Endodermal cell (in vitro differentiated cells): ENCODE measurements around the gene ITGB1BP1. TPM values are rescaled to one million over a fixed set of nuclear protein-coding genes. Genes with fewer than 3 reads are reported as not detected.

Experiments used
- DNase-seq: peaks from one replicate; pipeline ENCODE4 v3.0.0-alpha.2; 2017
- H3K27ac ChIP-seq: 2 replicates; pipeline ENCODE4 v1.5.1; 2013; ENCODE audit warnings: mild to moderate bottlenecking, low read depth, low read length, moderate library complexity
- H3K27me3 ChIP-seq: 2 replicates; pipeline ENCODE4 v1.6.1; 2013; ENCODE audit warnings: mild to moderate bottlenecking, low read length, moderate library complexity; ENCODE audit not compliant: insufficient read depth, control insufficient read depth, poor library complexity, severe bottlenecking
- H3K36me3 ChIP-seq: 2 replicates; pipeline ENCODE4 v1.7.0; 2013; ENCODE audit warnings: mild to moderate bottlenecking, low read length, moderate library complexity; ENCODE audit not compliant: control insufficient read depth, insufficient read depth
- H3K4me1 ChIP-seq: one replicate; pipeline ENCODE4 v1.7.0; 2013; ENCODE audit warnings: low read length; ENCODE audit not compliant: control insufficient read depth, insufficient read depth
- H3K4me3 ChIP-seq: 2 replicates; pipeline ENCODE4 v1.5.1; 2013; ENCODE audit warnings: mild to moderate bottlenecking, low read length, moderate library complexity
- H3K9ac ChIP-seq: 2 replicates; pipeline ENCODE4 v1.6.1; 2013; ENCODE audit warnings: mild to moderate bottlenecking, low read length, moderate library complexity; ENCODE audit not compliant: poor library complexity, severe bottlenecking; ENCODE audit errors: extremely low read depth
- H3K9me3 ChIP-seq: 2 replicates; pipeline ENCODE4 v1.6.1; 2013; ENCODE audit warnings: mild to moderate bottlenecking, low read length, moderate library complexity; ENCODE audit not compliant: control insufficient read depth
- H3K27ac Mint-ChIP-seq: 2 replicates; pipeline ENCODE4 v1.8.0; 2020; ENCODE audit warnings: mixed read lengths
- H3K27me3 Mint-ChIP-seq: 2 replicates; pipeline ENCODE4 v1.8.0; 2021; ENCODE audit warnings: mild to moderate bottlenecking, mixed read lengths; ENCODE audit not compliant: insufficient read depth
- H3K36me3 Mint-ChIP-seq: 2 replicates; pipeline ENCODE4 v1.8.0; 2020; ENCODE audit warnings: low read depth, mixed read lengths
- H3K4me1 Mint-ChIP-seq: 2 replicates; pipeline ENCODE4 v1.8.0; 2020; ENCODE audit warnings: mixed read lengths
- H3K4me3 Mint-ChIP-seq: 2 replicates; pipeline ENCODE4 v1.8.0; 2020; ENCODE audit warnings: mild to moderate bottlenecking, moderate library complexity, mixed read lengths
- H3K9me3 Mint-ChIP-seq: 2 replicates; pipeline ENCODE4 v1.8.0; 2020; ENCODE audit warnings: mild to moderate bottlenecking, mixed read lengths
- WGBS, 2 experiments: methylation state at CpG; one replicate each; pipeline versions ENCODE4 v1.1.5 to v1.1.7; 2013; ENCODE audit warnings: missing lambda C conversion rate in 2 of 2, mixed read lengths in 1 of 2; ENCODE audit not compliant: insufficient coverage in 1 of 2, insufficient read length in 1 of 2; 5-methylcytosine and 5-hydroxymethylcytosine counted together
- total RNA-seq, 2 donors: library from RNA; stranded (reverse); fragmentation: NEBNext Ultra II Directional in 1 of 2; extraction: Animal tissue kit (Norgen Biotek cat#: 25700) in 1 of 2; gene quantifications; 2 replicates in 1 of 2; 3 replicates in 1 of 2; pipeline ENCODE4 v1.2.1, GENCODE V29; 2021
- TF ChIP-seq, protein P1 (sequence below): fragments of 200-600 bp; sonication (generic); conservative IDR thresholded peaks from 2 replicates; pipeline ENCODE4 v1.5.0; 2021; ENCODE audit warnings: antibody characterized with exemption, mild to moderate bottlenecking

The ITGB1BP1 gene
- total RNA-seq, 2 donors from 2014 or later, result 34.9 to 58.9 TPM

DNA sequence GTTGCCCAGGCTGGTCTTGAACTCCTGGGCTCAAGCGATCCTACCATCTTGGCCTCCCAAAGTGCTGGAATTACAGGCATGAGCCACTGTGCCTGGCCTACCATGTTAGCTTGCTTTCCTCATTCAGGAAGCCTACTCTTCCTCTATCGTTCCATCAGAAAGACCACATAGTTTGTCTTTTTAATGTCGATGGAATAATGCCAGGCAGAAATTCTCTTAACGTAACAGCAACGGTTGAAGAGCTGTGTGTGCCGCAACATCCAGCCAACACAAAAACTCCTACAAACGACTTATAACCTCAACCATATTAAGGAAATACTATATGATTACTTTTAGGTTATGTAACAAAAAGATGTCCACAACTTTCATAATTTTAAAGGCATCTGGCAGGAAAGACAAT, 10.5 kb downstream of the ITGB1BP1 start:
- WGBS, 2 experiments, result 94 to 95% methylated on average over 2 to 7 of the region's 7 CpGs
- TF ChIP-seq, protein P1, sequence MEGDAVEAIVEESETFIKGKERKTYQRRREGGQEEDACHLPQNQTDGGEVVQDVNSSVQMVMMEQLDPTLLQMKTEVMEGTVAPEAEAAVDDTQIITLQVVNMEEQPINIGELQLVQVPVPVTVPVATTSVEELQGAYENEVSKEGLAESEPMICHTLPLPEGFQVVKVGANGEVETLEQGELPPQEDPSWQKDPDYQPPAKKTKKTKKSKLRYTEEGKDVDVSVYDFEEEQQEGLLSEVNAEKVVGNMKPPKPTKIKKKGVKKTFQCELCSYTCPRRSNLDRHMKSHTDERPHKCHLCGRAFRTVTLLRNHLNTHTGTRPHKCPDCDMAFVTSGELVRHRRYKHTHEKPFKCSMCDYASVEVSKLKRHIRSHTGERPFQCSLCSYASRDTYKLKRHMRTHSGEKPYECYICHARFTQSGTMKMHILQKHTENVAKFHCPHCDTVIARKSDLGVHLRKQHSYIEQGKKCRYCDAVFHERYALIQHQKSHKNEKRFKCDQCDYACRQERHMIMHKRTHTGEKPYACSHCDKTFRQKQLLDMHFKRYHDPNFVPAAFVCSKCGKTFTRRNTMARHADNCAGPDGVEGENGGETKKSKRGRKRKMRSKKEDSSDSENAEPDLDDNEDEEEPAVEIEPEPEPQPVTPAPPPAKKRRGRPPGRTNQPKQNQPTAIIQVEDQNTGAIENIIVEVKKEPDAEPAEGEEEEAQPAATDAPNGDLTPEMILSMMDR, result no peak
- no peaks in the 10 kb centered on the region for H3K4me1 ChIP-seq
- Mint-ChIP-seq H3K4me3 (no peak overlapping the region), H3K27me3 (no peaks in the 10 kb centered on the region), H3K9me3 (no peaks in the 10 kb centered on the region), H3K4me1 (no peaks in the 10 kb centered on the region), H3K27ac (no peak overlapping the region), H3K36me3 (peaks cover 13% of the 10 kb centered on the region)
- no peak overlapping the region for H3K4me3 ChIP-seq
- no peaks in the 10 kb centered on the region for H3K9me3 ChIP-seq
- H3K27me3 ChIP-seq, result no peaks in the 10 kb centered on the region
- no peak overlapping the region for H3K9ac ChIP-seq
- peaks cover 2% of the 10 kb centered on the region for H3K36me3 ChIP-seq
- DNase-seq, result no peak
- no peak overlapping the region for H3K27ac ChIP-seq

DNA sequence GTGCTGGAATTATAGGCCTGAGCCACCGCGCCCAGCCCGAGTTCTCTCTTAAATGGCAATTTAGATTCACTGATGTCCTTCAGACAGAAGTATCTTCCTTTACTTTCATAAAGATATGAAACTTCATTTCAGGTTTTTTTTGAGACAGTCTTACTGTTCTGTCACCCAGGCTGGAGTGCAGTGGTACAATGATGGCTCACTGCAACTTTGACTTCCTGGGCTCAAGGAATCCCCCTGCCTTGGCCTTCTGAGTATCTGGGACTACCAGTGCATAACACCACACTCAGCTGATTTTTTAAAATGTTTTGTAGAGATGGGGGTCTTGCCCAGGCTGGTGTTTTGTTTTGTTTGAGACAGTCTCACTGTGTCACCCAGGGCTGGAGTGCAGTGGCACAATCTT, 13.2 kb downstream of the ITGB1BP1 start:
- Histone ChIP-seq H3K4me1 (no peaks in the 10 kb centered on the region), H3K27ac (no peak overlapping the region), H3K36me3 (peaks cover 4% of the 10 kb centered on the region), H3K9me3 (no peaks in the 10 kb centered on the region), H3K9ac (no peak overlapping the region), H3K4me3 (no peak overlapping the region), H3K27me3 (no peaks in the 10 kb centered on the region)
- 94 to 96% methylated on average over 3 of the region's 3 CpGs for WGBS, 2 experiments
- H3K27me3 Mint-ChIP-seq, result no peaks in the 10 kb centered on the region
- TF ChIP-seq, protein P1, result no peak
- H3K27ac Mint-ChIP-seq, result no peak overlapping the region
- H3K4me3 Mint-ChIP-seq, result no peak overlapping the region
- H3K9me3 Mint-ChIP-seq, result no peaks in the 10 kb centered on the region
- DNase-seq, result no peak
- peaks cover 13% of the 10 kb centered on the region for H3K36me3 Mint-ChIP-seq
- H3K4me1 Mint-ChIP-seq, result peaks cover 6% of the 10 kb centered on the region

DNA sequence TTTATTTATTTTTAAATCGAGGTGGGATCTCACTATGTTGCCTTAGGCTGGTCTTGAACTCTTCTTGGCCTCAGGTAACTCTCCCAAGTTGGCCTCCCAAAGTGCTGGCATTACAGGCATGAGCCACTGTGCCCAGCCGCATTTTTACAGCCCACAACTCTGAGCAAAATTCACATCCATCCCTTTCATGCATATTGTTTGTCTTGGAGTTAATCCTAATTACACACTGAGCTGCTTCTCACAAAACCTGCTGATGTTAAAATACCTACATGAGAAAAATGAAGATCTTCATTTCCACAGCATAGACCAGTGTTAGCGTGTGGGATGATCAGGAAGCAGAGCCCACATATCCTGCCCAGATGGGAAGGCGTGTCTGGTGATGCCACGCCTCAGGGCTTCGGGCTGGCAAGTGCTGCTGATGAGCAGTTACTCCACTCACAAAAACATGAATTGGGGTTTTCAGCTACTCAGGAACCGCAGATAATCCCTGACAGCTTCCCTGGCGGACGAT, 14.6 kb downstream of the ITGB1BP1 start:
- Mint-ChIP-seq H3K4me1 (peaks cover 6% of the 10 kb centered on the region), H3K27me3 (no peaks in the 10 kb centered on the region)
- WGBS, 2 experiments, result 93 to 96% methylated on average over 8 to 9 of the region's 9 CpGs

More for the DNA sequence above, 14.6 kb downstream of the ITGB1BP1 start:
- peaks cover 13% of the 10 kb centered on the region for H3K36me3 Mint-ChIP-seq
- TF ChIP-seq, protein P1, result no peak
- no peaks in the 10 kb centered on the region for H3K9me3 Mint-ChIP-seq
- Histone ChIP-seq H3K9me3 (no peaks in the 10 kb centered on the region), H3K9ac (no peak overlapping the region), H3K27ac (no peak overlapping the region), H3K27me3 (no peaks in the 10 kb centered on the region), H3K4me3 (no peak overlapping the region), H3K4me1 (no peaks in the 10 kb centered on the region), H3K36me3 (peaks cover 4% of the 10 kb centered on the region)
- H3K27ac Mint-ChIP-seq, result no peak overlapping the region
- DNase-seq, result no peak
- H3K4me3 Mint-ChIP-seq, result no peak overlapping the region
